Tibial artery (tissue), 4 donors: Measurements from ENCODE around the gene CNTN1.

Experiments
- DNase-seq, 2 donors: peaks; one replicate each; pipeline ENCODE4 v3.0.0-alpha.2; 2019
- H3K27ac ChIP-seq, 2 donors: fragments of 200-600 bp; sonication (generic) in 1 of 2; 1 replicate in 1 of 2; 2 replicates in 1 of 2; pipeline ENCODE4 v1.5.1; 2018 to 2019; ENCODE audit warnings: mild to moderate bottlenecking in 1 of 2
- H3K27me3 ChIP-seq, 2 donors: fragments of 200-600 bp; sonication (generic) in 1 of 2; one replicate each; pipeline versions ENCODE4 v1.5.1 to v1.6.0; 2016 to 2019
- H3K36me3 ChIP-seq, 3 donors: fragments of 200-600 bp; sonication (generic) in 2 of 3; one replicate each; pipeline ENCODE4 v1.5.1; 2016 to 2019; ENCODE audit warnings: mild to moderate bottlenecking in 2 of 3
- H3K4me1 ChIP-seq, 4 donors: fragments of 200-600 bp; sonication (generic) in 2 of 4; 1 replicate in 3 of 4; 2 replicates in 1 of 4; pipeline ENCODE4 v1.5.1; 2016 to 2019
- H3K4me3 ChIP-seq, 2 donors: fragments of 200-600 bp; sonication (generic) in 1 of 2; 1 replicate in 1 of 2; 2 replicates in 1 of 2; pipeline ENCODE4 v1.5.1; 2018 to 2019; ENCODE audit warnings: mild to moderate bottlenecking in 2 of 2
- H3K9me3 ChIP-seq, 3 donors: fragments of 200-600 bp; sonication (generic) in 1 of 3; one replicate each; pipeline ENCODE4 v1.5.1; 2016 to 2019
- CTCF ChIP-seq, 2 experiments: fragments of 200-600 bp in 1 of 2; fragments of 450-650 bp in 1 of 2; IDR thresholded peaks; one replicate each; pipeline ENCODE4 v1.5.1; 2017 to 2019; ENCODE audit warnings: antibody characterized with exemption in 2 of 2, mild to moderate bottlenecking in 1 of 2, moderate library complexity in 1 of 2
- intact Hi-C: fragments of 100-400 bp; cut with DNase I; formaldehyde crosslinking; loops from one replicate; pipeline ENCODE4 v1.15.0; 2023; ENCODE audit warnings: low total_unique reads

Gene CNTN1

GRCh38 chr12:41026151-41026550 is 333.9 kb downstream of the CNTN1 start:
- DNase-seq = no peak
- H3K9me3 ChIP-seq = no peaks in the 10 kb centered on the region
- intact Hi-C loops = no loop called here
- no peak for TF ChIP-seq CTCF (IDR thresholded peaks at IDR 0.05)
- H3K36me3 ChIP-seq = no peaks in the 10 kb centered on the region
- H3K27ac ChIP-seq = no peak overlapping the region
- H3K4me1 ChIP-seq = no peaks in the 10 kb centered on the region
- H3K27me3 ChIP-seq = no peaks in the 10 kb centered on the region
- no peak overlapping the region for H3K4me3 ChIP-seq

- H3K36me3 ChIP-seq = no peaks in the 10 kb centered on the region
- intact Hi-C loops = no loop called here
- H3K4me1 ChIP-seq = peaks cover 0 to 6% (median 0%) of the 10 kb centered on the region in 4 donors
- no peak for DNase-seq
- H3K4me3 ChIP-seq = no peak overlapping the region
- no peak overlapping the region for H3K27ac ChIP-seq
- H3K27me3 ChIP-seq = no peaks in the 10 kb centered on the region
- no peaks in the 10 kb centered on the region for H3K9me3 ChIP-seq
- TF ChIP-seq CTCF (IDR thresholded peaks at IDR 0.05) = no peak
Measured at GRCh38 chr12:41032386-41032785, 340.1 kb downstream of the CNTN1 start.

- Histone ChIP-seq H3K27ac (no peak overlapping the region), H3K9me3 (no peaks in the 10 kb centered on the region), H3K4me1 (peaks cover 0 to 6% (median 0%) of the 10 kb centered on the region in 4 donors), H3K36me3 (no peaks in the 10 kb centered on the region), H3K27me3 (no peaks in the 10 kb centered on the region), H3K4me3 (no peak overlapping the region)
- DNase-seq = no peak
- no peak for TF ChIP-seq CTCF (IDR thresholded peaks at IDR 0.05)
- intact Hi-C loops = no loop called here
Measured at GRCh38 chr12:41034686-41035085, 342.4 kb downstream of the CNTN1 start.

GRCh38 chr12:41039461-41039860 is 347.2 kb downstream of the CNTN1 start:
- peaks cover 0 to 12% (median 1%) of the 10 kb centered on the region in 4 donors for H3K4me1 ChIP-seq
- no peaks in the 10 kb centered on the region for H3K9me3 ChIP-seq
- no peak overlapping the region for H3K27ac ChIP-seq
- DNase-seq = no peak
- intact Hi-C loops = no loop called here
- H3K36me3 ChIP-seq = no peaks in the 10 kb centered on the region
- no peaks in the 10 kb centered on the region for H3K27me3 ChIP-seq
- H3K4me3 ChIP-seq = no peak overlapping the region
- no peak for TF ChIP-seq CTCF (IDR thresholded peaks at IDR 0.05)

GRCh38 chr12:41045509-41045908 is 353.3 kb downstream of the CNTN1 start:
- Histone ChIP-seq H3K36me3 (no peaks in the 10 kb centered on the region), H3K27ac (peak overlapping the region; percentile 36 to 38), H3K9me3 (no peaks in the 10 kb centered on the region), H3K27me3 (no peaks in the 10 kb centered on the region), H3K4me3 (no peak overlapping the region), H3K4me1 (peaks cover 0 to 44% (median 1%) of the 10 kb centered on the region in 4 donors)
- intact Hi-C loops = no loop called here
- no peak for DNase-seq
- no peak for TF ChIP-seq CTCF (IDR thresholded peaks at IDR 0.05)

- H3K4me3 ChIP-seq = no peak overlapping the region
Measured at GRCh38 chr12:41049033-41049432, 356.8 kb downstream of the CNTN1 start.

More at GRCh38 chr12:41049033-41049432, 356.8 kb downstream of the CNTN1 start:
- Histone ChIP-seq H3K9me3 (no peaks in the 10 kb centered on the region), H3K36me3 (no peaks in the 10 kb centered on the region), H3K4me1 (peaks cover 0 to 65% (median 5%) of the 10 kb centered on the region in 4 donors), H3K27me3 (no peaks in the 10 kb centered on the region), H3K27ac (peak overlapping the region; percentile 8 to 64)
- TF ChIP-seq CTCF (IDR thresholded peaks at IDR 0.05) = no peak
- intact Hi-C loops = no loop called here
- DNase-seq = no peak
